WTC11 (cell line): Measurements from ENCODE around the gene TMEM87A. TPM values are rescaled to one million over a fixed set of nuclear protein-coding genes. Genes with fewer than 3 reads are reported as not detected.

Experiments used
- ATAC-seq: fragments of 200-7000 bp; cut with Tn5 transposase; 2 replicates; pipeline ENCODE4 v1.10.0; 2021; ENCODE audit warnings: mild to moderate bottlenecking, moderate library complexity
- CTCF ChIA-PET: fragments of 300-600 bp; sonication (Branson Sonifier 250); formaldehyde crosslinking; loops from one replicate; lab custom pipeline; 2021; ENCODE audit warnings: antibody characterized with exemption; lab: Charles Lee
- POLR2A ChIA-PET: fragments of 350-600 bp; sonication (Branson Sonifier 250); formaldehyde crosslinking; loops from one replicate; lab custom pipeline; 2021; ENCODE audit warnings: antibody characterized with exemption; lab: Charles Lee
- DNase-seq: peaks from one replicate; pipeline ENCODE4 v3.0.0; 2021; ENCODE audit warnings: low spot score
- H3K27ac Mint-ChIP-seq: 2 replicates; pipeline ENCODE4 v1.8.0; 2021; ENCODE audit warnings: mixed read lengths
- H3K27me3 Mint-ChIP-seq: 2 replicates; pipeline ENCODE4 v1.8.0; 2021; ENCODE audit warnings: low read depth, mild to moderate bottlenecking, moderate library complexity, mixed read lengths
- H3K36me3 Mint-ChIP-seq: 2 replicates; pipeline ENCODE4 v1.8.0; 2021; ENCODE audit warnings: mixed read lengths
- H3K4me1 Mint-ChIP-seq: 2 replicates; pipeline ENCODE4 v1.8.0; 2022; ENCODE audit warnings: mixed read lengths
- H3K4me3 Mint-ChIP-seq: 2 replicates; pipeline ENCODE4 v1.8.0; 2021; ENCODE audit warnings: mild to moderate bottlenecking, moderate library complexity, mixed read lengths
- H3K9me3 Mint-ChIP-seq: 2 replicates; pipeline ENCODE4 v1.8.0; 2021; ENCODE audit warnings: mixed read lengths
- ATF2 ChIP-seq: sonication (generic); formaldehyde crosslinking; IDR thresholded peaks from 2 replicates; pipeline ENCODE4 v1.8.1; 2022; ENCODE audit warnings: low read depth, missing genetic modification reagents, borderline replicate concordance
- ELF4 ChIP-seq: sonication (generic); formaldehyde crosslinking; IDR thresholded peaks from 2 replicates; pipeline ENCODE4 v1.8.1; 2022; ENCODE audit warnings: low read depth, mild to moderate bottlenecking, moderate library complexity, missing genetic modification reagents
- GRHL2 ChIP-seq: fragments of 250-450 bp; sonication (Bioruptor Pico); IDR thresholded peaks from 2 replicates; pipeline ENCODE4 v1.8.0; 2022; ENCODE audit warnings: mild to moderate bottlenecking, moderate library complexity; ENCODE audit not compliant: insufficient replicate concordance, severe bottlenecking
- IRF1 ChIP-seq: sonication (generic); formaldehyde crosslinking; IDR thresholded peaks from 2 replicates; pipeline ENCODE4 v1.8.0; 2023; ENCODE audit warnings: missing genetic modification reagents
- OVOL2 ChIP-seq: fragments of 250-450 bp; sonication (Bioruptor Pico); IDR thresholded peaks from 2 replicates; pipeline ENCODE4 v1.9.0; 2021; ENCODE audit warnings: mild to moderate bottlenecking, borderline replicate concordance
- RELA ChIP-seq: sonication (generic); formaldehyde crosslinking; IDR thresholded peaks from 2 replicates; pipeline ENCODE4 v1.8.1; 2022; ENCODE audit warnings: missing genetic modification reagents, mild to moderate bottlenecking, borderline replicate concordance
- RORB ChIP-seq: fragments of 250-450 bp; sonication (Bioruptor Pico); IDR thresholded peaks from 2 replicates; pipeline ENCODE4 v1.9.0; 2021; ENCODE audit warnings: mild to moderate bottlenecking
- TEAD4 ChIP-seq: sonication (generic); formaldehyde crosslinking; IDR thresholded peaks from 2 replicates; pipeline ENCODE4 v1.8.0; 2022; ENCODE audit warnings: mild to moderate bottlenecking, missing genetic modification reagents
- ZBTB21 ChIP-seq: sonication (generic); formaldehyde crosslinking; IDR thresholded peaks from 2 replicates; pipeline ENCODE4 v1.8.1; 2023; ENCODE audit warnings: mild to moderate bottlenecking, missing genetic modification reagents, borderline replicate concordance
- ZNF121 ChIP-seq: sonication (generic); formaldehyde crosslinking; IDR thresholded peaks from 2 replicates; pipeline ENCODE4 v1.8.0; 2023; ENCODE audit warnings: missing genetic modification reagents
- ZNF219 ChIP-seq: sonication (generic); formaldehyde crosslinking; IDR thresholded peaks from 2 replicates; pipeline ENCODE4 v1.8.0; 2023; ENCODE audit warnings: missing genetic modification reagents, mild to moderate bottlenecking, borderline replicate concordance
- ZNF232 ChIP-seq: sonication (generic); formaldehyde crosslinking; IDR thresholded peaks from 2 replicates; pipeline ENCODE4 v1.8.0; 2022; ENCODE audit warnings: mild to moderate bottlenecking, missing genetic modification reagents
- ZNF425 ChIP-seq: fragments of 250-450 bp; sonication (Bioruptor Pico); conservative IDR thresholded peaks from 2 replicates; pipeline ENCODE4 v1.9.0; 2021; ENCODE audit warnings: mild to moderate bottlenecking
- ZNF512 ChIP-seq: sonication (generic); formaldehyde crosslinking; IDR thresholded peaks from 2 replicates; pipeline ENCODE4 v1.8.1; 2022; ENCODE audit warnings: missing genetic modification reagents, borderline replicate concordance
- ZSCAN18 ChIP-seq: fragments of 250-450 bp; sonication (Bioruptor Pico); IDR thresholded peaks from 2 replicates; pipeline ENCODE4 v2.1.2; 2022; ENCODE audit warnings: mild to moderate bottlenecking, moderate library complexity
- total RNA-seq: library from RNA; stranded (reverse); gene quantifications from 3 replicates; pipeline ENCODE4 v1.2.3, GENCODE V29; 2021
- TF ChIP-seq, protein P1 (sequence below): sonication (generic); formaldehyde crosslinking; IDR thresholded peaks from 2 replicates; pipeline ENCODE4 v1.8.1; 2023; ENCODE audit warnings: mild to moderate bottlenecking, moderate library complexity, missing genetic modification reagents
- TF ChIP-seq, protein P2 (sequence below): sonication (generic); formaldehyde crosslinking; IDR thresholded peaks from 2 replicates; pipeline ENCODE4 v1.8.0; 2022; ENCODE audit warnings: mild to moderate bottlenecking, missing genetic modification reagents

The TMEM87A gene
- total RNA-seq, 1 experiment from 2014 or later: 32.4 TPM

DNA sequence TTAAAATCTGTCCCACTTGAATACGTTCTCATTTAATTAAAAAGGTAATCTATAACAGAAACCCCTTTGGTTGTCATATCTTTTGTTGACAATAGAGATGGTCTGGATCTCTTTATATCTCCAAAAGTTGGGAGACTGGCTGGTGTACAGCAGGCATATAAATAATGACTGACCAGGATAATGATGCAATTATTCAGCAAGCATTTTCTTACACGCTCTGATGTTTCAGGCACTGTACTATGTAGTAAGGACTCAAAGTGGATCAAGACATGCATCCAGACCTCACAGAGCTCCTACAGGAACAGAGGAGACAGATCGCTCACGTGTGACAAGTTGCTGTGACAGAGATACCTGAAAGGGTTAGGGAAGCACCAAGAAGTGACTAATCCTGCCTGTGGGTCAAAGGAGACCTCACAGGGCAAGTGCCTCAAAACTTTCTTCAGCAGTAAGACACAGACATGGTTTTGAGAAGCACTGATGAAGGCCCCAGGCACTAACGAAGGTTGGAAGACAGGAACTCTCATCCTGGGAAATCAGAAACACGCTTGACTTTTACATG lies 90.8 kb downstream of the TMEM87A start (continued):
- TF ChIP-seq ZNF425 (CRISPR knock-in tag): no peak
- no peak for TF ChIP-seq RORB (CRISPR knock-in tag)

- peak overlapping the region; percentile 66; the same call in 1 of the 2 replicates for H3K27ac Mint-ChIP-seq
- TF ChIP-seq, protein P1, sequence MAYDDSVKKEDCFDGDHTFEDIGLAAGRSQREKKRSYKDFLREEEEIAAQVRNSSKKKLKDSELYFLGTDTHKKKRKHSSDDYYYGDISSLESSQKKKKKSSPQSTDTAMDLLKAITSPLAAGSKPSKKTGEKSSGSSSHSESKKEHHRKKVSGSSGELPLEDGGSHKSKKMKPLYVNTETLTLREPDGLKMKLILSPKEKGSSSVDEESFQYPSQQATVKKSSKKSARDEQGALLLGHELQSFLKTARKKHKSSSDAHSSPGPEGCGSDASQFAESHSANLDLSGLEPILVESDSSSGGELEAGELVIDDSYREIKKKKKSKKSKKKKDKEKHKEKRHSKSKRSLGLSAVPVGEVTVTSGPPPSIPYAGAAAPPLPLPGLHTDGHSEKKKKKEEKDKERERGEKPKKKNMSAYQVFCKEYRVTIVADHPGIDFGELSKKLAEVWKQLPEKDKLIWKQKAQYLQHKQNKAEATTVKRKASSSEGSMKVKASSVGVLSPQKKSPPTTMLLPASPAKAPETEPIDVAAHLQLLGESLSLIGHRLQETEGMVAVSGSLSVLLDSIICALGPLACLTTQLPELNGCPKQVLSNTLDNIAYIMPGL (CRISPR knock-in tag): no peak
- no peak for TF ChIP-seq OVOL2 (CRISPR knock-in tag)
- no peak for TF ChIP-seq GRHL2 (CRISPR knock-in tag)
- ATAC-seq (no peak), DNase-seq (no peak)
- peaks cover 40% of the 10 kb centered on the region for H3K36me3 Mint-ChIP-seq
- H3K9me3 Mint-ChIP-seq: no peaks in the 10 kb centered on the region
- no peaks in the 10 kb centered on the region for H3K4me1 Mint-ChIP-seq
- ChIA-PET CTCF (no interaction called here), POLR2A (no interaction called here)
- H3K4me3 Mint-ChIP-seq: no peak overlapping the region
- H3K27me3 Mint-ChIP-seq: no peaks in the 10 kb centered on the region
Measured at GRCh38 chr15:42178056-42178455, 95.2 kb downstream of the TMEM87A start.

GRCh38 chr15:42175671-42176070 lies 97.6 kb downstream of the TMEM87A start:
- ATAC-seq: no peak
- POLR2A ChIA-PET: no interaction called here
- DNase-seq: no peak
- peaks cover 36% of the 10 kb centered on the region for H3K36me3 Mint-ChIP-seq
- no peaks in the 10 kb centered on the region for H3K9me3 Mint-ChIP-seq
- H3K4me3 Mint-ChIP-seq: no peak overlapping the region
- CTCF ChIA-PET: interaction anchor here (0.6 to 1.6 kb wide), 2 partner anchors 209 to 247 kb away, joined by 3 to 5 read pairs; no protein-coding TSS in a partner anchor
- H3K27ac Mint-ChIP-seq: no peak overlapping the region
- no peaks in the 10 kb centered on the region for H3K4me1 Mint-ChIP-seq
- no peaks in the 10 kb centered on the region for H3K27me3 Mint-ChIP-seq
- TF ChIP-seq ZNF219 (CRISPR knock-in tag) (no peak), ZSCAN18 (no peak), ATF2 (CRISPR knock-in tag) (no peak), OVOL2 (CRISPR knock-in tag) (no peak), ELF4 (CRISPR knock-in tag) (no peak), ZNF232 (CRISPR knock-in tag) (no peak), ZNF512 (no peak), RELA (CRISPR knock-in tag) (no peak), IRF1 (CRISPR knock-in tag) (no peak), TEAD4 (CRISPR knock-in tag) (no peak), ZBTB21 (CRISPR knock-in tag) (no peak), ZNF121 (no peak)
- TF ChIP-seq, protein P2, sequence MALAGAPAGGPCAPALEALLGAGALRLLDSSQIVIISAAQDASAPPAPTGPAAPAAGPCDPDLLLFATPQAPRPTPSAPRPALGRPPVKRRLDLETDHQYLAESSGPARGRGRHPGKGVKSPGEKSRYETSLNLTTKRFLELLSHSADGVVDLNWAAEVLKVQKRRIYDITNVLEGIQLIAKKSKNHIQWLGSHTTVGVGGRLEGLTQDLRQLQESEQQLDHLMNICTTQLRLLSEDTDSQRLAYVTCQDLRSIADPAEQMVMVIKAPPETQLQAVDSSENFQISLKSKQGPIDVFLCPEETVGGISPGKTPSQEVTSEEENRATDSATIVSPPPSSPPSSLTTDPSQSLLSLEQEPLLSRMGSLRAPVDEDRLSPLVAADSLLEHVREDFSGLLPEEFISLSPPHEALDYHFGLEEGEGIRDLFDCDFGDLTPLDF (CRISPR knock-in tag): no peak
